NCI-H1092 treated with DMSO at 0.1 percent for 48 hours (cell line): ENCODE results near the gene KCNMB4.

Experiments
- DNase-seq: peaks from one replicate; lab custom pipeline; 2025; lab: John Stamatoyannopoulos, UW

Gene KCNMB4

DNA sequence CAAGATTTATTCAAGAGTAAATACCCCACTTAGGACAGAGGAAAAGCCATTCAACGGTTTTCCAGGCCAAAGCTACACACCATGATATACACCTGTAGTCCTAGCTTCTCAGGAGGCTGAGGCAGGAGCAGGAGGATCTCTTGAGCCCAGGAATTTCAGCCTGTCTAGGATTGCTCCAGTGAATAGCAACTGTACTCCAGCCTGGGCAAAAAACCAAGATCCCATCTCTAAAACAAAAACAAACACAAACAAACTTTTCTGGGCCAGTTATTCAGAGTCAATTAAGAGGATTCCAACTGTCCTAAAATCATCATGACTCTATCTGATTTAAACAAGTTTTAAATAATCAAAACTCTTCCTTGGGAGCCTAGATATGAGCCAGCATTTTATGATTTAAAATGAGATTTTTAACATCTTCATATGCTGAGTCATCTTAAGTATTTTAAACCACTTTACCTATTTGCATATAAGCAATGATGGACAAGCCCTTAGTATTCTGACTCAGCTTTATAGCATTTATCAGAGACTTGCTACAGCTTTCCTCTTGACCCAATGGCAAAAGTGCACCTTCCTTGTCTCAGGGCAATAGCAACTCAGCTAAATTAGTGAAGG is 77.1 kb downstream of the KCNMB4 start:
- DNase-seq = no peak

DNA sequence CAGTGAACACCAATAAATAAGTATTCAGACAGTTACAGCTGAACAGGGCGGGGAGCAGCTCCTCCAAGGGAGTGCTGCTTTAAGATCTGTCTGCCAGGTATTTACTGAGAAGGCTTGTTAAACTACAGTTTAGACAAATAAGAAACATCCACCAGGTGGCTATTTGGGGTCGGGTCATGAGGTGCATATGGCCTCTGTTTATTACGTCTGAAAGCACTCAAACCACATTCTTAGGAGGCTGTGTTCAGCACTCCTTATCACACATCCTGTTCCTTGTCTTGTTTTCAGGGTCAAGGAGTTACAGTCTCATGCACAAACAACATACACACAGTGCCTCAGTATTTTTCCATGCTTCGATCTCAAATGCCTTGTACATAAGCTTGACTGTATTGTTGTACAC is 78.8 kb downstream of the KCNMB4 start:
- no peak for DNase-seq

DNA sequence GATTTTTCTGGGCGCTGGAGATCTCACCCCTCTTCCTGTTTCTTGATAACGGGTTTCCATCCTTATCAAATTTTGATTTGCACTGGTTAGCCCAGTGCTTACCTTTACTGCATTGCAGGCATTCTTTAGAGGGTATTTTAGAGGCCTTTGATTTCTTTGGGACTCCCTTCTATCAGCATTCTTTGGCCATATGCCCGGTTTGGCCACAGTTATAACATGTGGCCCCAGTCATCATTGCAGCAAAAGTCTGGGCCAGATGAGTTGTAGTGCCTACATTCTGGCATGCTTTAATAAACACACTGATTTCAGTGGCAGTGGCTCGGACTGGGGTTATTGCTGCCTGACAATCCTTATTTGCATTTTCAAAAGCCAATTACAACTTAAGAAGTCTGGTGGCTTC is 82.3 kb downstream of the KCNMB4 start:
- DNase-seq = no peak

DNA sequence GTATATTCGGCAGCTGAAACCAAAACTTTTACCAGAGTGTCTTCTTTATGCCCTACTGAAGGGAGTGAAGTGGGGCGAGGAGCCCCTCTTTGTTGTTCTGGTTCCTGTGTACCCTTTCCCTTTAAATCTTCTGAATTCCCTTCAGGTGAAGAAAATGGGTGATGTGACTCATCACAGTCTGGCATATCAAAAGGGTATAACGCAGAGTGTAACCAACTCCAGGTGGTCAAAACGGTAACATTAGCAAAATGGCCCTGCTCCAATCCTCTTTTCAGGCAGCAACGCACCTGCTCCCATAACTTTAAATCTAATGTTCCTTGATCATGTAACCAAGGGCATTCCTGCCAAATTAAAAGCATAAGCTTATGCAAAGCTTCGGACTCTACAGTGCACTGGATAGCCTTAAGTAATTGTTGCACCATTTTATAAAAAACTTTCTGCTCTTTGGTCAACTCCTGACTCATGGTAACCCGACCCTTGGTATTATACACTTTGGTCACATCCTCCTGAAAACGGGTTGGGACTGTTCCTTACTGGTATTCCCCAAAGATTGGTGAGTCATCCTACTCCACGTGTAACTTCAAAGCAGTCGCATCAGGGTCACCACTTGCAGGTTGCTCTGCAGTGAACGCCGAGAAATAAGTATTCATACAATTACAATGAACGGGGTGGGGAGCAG is 83.1 kb downstream of the KCNMB4 start:
- no peak for DNase-seq

DNA sequence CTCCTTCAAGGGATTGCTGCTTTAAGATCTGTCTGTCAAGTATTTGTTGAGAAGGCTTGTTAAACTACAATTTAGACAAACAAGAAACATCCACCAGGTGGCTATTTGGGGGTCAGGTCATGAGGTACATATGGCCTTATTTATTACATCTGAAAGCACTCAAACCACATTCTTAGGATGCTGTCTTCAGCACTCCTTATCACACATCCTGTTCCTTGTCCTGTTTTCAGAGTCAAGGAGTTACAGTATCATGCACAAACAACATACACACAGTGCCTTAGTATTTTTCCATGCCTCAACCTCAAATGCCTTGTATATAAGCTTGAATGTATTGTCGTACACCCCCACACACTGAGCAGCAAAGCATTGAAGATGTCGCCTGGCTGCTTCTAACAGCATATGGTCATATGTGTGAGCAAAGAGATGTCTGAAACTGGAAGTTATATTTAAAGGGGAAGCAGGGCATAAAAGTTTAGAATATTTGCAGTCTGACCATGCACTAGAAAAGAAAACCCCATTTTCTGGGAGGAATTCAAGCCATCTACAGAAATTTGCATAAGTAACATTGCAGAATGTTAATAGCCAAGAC is 83.8 kb downstream of the KCNMB4 start:
- DNase-seq = no peak

DNA sequence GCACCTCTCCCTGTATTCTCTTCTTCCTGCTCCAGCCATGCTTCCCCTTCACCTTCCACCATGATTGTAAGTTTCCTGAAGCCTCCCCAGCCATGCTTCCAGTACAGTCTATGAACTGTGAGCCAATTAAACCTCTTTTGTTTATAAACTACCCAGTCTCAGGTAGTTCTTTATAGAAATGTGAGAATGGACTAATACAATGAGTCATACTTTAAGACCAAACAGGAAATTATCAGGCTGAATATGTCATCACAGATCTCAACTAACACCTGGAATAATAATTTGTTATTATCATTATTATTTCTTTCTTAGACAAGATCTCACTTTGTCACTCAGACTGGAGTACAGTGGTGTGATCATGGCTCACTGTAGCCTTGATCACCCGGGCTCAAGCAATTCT is 85.4 kb downstream of the KCNMB4 start:
- DNase-seq = no peak

DNA sequence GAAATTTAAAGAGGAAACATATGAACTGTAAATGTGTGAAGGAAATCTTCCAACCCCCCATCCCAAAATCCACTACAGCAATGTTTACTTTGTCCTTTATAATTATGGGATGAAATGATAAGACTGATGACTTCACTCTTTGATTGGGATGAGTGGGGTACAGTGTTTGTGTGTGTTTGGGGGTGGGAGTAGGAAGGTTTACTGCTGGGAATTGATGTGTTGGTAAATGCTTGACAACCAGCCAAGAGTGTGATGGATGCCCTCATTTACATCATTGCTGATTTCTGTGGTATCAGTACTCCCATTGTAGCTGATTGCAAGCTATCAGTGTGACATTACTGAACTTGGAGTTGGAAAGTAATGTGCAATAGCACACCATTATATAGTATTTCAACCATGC is 90.9 kb downstream of the KCNMB4 start:
- DNase-seq = no peak

DNA sequence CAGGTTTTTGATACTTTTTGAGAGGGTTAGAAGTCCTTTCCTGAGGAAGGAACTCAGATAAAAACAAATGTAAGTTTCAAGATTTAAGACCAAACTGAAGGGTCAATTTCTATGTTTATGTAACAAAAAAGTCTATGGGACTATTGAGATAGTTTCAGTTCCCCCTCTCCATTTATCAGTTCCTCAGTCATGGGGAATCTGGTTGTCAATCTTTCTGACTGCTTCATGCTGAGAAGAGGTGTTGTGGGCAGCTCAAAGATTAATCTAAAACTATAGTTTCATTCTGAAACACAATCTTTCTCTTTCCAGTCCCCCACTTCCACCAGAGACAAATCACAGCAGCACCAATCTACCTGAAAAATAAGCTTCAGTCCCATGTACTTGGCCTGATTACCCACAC is 93.7 kb downstream of the KCNMB4 start:
- no peak for DNase-seq

DNA sequence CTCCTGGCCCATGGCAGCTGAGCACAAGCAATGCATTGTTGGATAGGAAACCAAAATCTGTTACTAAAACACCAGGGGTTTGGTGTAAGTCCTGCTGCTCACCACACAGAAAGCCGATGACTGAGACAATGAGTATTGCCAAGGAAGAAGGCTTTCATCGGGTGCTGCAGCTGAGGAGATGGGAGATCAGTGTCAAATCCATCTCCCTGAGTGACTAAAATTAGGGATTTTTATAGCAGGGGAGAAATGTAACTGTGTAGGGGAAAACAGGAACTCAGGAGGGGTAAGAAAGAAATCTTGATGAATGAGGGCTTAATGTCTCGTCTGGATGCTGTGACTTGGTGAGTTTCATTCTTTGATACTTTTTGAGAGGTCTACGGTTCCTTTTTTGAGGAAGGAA is 97.9 kb downstream of the KCNMB4 start:
- DNase-seq = no peak

DNA sequence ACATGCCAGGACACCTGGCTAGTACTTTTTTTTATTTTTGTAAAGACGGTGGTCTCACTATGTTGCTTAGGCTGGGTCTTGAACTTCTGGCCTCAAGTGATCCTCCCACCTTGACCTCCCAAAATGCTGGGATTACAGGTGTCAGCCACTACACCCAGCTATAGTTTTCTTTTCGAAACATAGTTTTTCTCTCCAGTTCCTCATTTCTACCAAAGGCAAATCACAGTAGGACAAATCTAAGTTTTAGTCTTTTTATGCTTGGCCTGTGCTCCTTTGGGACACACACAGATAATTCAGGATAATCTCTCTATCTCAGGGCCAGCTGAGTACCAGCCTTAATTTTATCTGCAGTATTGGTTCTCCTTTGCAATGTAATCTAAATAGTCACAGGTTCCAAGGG is 100.7 kb downstream of the KCNMB4 start:
- DNase-seq = no peak

DNA sequence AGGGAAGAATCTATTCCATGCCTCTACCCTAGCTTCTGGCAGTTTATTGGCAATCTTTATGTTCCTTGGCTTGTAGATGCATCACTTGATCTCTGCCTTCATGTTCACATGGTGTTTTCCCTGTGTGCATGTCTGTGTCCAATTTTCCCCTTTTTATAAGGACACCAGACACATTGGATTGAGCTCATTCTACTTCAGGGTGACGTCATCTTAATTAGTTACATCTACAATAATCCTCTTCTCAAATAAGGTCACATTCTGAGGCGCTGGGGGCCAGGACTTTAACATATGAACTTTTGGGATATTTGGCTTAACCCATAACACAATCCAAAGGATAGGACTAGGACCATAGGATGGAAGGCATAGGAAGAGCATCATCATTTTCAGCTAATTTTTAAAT is 101.4 kb downstream of the KCNMB4 start:
- DNase-seq = no peak

DNA sequence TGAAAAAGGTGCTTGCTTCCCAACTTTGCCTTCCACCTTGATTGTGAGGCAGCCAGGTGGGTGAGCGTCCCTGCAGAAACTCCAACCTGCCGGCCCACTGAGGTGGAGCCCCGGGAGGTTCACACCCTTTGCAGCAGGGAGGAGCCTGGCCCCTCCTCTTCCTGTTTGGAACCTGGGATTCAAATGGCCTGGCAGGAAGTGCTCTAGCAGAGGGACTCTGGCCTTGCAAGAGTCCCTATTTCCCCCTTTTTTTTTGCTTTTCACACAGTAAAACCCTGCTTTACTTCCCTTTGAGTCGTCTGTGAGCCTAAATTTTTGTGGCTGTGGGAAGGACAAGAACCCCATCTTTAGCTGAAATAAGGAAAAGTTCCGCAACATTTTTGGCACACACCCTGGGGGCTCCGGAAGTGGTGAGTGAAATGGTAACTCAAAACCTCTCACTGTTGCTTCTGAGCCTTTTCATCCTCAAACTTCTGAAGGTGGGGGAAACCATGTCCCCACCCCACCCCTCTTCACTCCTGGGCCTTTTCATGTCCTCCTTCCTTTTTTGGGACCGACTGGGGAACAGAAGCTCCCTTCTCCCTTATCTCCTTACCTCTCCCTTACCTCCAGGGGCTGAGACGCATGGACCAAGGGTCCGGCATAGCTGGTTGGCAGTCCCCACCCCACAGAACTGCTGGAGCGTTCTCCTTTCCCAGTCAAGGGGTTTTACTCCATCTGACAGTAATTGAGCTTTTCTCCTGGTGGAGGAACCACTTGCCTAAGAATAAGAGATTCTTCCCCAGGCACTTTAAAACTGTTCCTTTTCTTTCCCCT is 102.0 kb downstream of the KCNMB4 start:
- no peak for DNase-seq

DNA sequence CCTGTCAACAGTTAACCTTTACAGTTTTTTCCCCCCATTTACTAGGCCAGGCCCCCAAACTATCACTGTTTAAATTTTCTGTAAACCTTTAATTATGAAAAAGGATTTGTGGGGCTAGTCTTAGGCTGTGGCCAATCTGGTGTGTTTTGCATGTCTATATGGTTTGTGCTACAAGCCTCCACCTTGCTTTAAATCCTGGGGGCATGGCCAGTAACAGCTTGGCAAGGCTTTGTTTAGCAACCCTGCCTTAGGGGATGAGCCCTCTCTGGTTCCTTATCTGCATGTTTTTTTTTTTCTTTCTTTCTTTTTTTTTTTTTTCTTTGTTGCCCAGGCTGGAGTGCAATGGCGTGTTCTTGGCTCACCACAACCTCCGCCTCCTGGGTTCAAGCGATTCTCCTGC is 102.7 kb downstream of the KCNMB4 start:
- DNase-seq = no peak

DNA sequence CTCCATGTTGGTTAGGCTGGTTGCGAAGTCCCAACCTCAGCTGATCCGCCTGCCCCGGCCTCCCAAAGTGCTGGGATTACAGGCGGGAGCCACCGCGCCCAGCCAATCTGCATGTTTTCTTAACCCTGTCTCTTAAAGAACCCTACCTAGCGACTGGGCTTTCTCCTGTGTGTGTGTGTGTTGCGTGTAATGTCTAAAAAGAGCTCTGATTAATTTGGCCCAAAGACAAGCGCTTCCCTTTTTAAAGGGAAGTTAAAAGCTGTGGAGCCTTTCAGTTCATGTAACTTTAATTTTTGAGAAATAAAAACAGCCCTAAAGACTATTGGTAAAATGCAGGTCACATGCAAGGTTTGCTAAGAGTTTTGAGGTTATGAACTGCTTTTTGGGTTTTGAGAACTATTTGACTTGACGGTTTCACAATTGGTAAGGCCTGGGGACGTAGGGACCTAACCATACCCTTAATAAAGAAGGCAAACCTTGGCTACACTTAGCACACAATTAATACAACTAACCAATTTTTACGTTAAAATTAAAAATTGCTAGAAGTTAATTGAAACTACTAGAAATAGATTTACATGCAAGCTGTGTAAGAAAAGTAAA is 103.2 kb downstream of the KCNMB4 start:
- no peak for DNase-seq

DNA sequence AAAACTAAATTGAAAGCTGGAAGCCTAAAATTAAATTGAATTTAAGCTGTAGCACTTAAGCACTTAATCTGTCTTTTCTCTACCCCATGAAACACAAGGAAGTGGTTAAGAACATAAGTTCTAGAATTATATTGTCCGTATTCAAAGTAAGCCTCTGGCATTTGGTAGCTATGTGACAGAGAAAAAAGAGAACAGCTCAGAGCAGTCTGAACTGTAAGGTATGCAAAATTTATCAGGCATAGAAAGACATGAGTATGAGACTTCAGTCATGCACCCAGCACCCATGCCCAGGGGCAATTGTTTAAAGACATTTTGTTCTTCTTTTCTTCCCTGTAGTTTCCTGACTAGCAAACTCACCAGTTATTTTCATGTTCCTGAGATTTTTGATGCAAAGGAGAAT is 116.7 kb downstream of the KCNMB4 start:
- no peak for DNase-seq
